GM21360 (cell line): ENCODE measurements around the gene SELENOH.
"Not testable (repeated sequence)": the region's sequence is repeated elsewhere in the genome, so short reads cannot be mapped to it uniquely, and the experiment has no call there.

Experiments used
- ATAC-seq: cut with Tn5 transposase; IDR thresholded peaks from one replicate; pipeline ENCODE4 v1.9.1; 2021; ENCODE audit warnings: mild to moderate bottlenecking, moderate library complexity; ENCODE audit not compliant: unreplicated experiment

SELENOH gene, protein sequence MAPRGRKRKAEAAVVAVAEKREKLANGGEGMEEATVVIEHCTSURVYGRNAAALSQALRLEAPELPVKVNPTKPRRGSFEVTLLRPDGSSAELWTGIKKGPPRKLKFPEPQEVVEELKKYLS

DNA sequence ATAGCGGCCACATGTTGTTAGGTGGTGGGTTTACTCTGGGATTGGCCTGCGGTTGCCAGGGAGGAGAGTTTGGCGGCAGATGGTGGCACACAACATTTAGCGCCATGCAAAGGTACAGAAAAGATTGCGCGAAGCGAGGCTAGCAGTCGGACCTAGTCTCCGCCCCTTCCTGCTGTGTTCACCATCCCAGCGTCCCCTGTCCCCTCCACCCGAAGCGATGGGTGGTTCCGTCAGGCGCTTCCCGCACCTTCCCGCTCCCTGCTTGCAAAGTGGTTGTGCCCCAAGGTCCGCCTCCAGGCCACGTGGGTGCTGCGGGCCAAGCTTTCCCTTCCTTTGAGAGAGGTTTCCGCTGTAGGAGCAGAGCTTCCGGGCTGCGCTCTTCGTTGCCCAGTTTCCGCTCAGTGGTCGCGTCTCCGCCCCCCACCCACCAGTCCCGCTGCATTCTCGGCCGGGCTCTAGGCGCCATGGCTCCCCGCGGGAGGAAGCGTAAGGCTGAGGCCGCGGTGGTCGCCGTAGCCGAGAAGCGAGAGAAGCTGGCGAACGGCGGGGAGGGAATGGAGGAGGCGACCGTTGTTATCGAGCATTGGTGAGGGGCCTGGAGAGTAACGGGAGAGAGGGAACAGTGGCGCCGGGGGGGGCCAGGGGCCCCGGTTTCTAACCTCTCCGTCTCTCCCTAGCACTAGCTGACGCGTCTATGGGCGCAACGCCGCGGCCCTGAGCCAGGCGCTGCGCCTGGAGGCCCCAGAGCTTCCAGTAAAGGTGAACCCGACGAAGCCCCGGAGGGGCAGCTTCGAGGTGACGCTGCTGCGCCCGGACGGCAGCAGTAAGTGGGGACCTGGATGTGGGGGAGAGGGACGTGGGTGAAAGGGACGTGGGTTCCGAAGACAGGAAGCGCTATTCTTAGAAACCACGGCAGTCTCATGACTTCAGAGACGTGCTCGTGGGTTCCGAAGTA, at the start of gene SELENOH:
SELENOH (plus strand) TSS at position 360 of the 955 bp plus-strand sequence; CDS start at position 465, 105 bp downstream.
- ATAC-seq, result peak; percentile 89

DNA sequence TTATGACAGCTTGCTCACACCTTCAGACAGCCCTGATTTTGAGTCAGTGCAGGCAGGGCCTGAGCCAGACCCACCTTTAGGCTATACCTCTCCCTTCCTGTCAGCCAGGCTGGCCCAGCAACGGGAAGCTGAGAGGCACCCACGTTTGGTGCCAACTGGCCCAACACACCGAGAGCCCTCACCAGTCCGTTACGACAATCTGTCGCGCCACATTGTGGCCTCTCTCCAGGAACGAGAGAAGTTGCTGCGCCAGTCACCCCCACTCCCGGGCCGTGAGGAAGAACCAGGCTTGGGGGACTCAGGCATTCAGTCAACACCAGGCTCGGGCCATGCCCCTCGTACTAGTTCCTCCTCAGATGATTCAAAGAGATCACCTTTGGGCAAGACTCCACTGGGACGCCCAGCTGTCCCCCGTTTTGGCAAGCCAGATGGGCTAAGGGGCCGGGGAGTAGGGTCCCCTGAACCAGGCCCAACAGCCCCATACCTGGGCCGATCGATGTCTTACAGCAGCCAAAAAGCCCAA, 42.4 kb upstream of the SELENOH start:
- no peak for ATAC-seq

DNA sequence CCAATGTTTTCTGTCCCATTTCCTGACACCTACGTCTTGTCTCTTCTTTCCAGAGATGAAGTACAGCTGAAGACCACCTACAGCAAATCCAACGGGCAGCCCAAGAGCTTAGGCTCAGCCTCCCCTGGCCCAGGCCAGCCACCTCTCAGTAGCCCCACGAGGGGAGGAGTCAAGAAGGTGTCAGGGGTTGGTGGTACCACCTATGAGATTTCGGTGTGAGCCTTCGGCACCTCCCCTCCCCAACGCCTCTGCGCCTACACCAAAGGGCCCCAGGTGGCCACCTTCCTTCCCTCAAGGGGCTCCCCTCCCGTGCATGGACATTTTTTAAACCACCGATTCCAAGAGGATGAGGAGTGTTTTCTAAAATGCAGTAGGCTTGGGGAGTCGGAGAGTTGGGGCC, 41.5 kb upstream of the SELENOH start:
- ATAC-seq, result no peak

DNA sequence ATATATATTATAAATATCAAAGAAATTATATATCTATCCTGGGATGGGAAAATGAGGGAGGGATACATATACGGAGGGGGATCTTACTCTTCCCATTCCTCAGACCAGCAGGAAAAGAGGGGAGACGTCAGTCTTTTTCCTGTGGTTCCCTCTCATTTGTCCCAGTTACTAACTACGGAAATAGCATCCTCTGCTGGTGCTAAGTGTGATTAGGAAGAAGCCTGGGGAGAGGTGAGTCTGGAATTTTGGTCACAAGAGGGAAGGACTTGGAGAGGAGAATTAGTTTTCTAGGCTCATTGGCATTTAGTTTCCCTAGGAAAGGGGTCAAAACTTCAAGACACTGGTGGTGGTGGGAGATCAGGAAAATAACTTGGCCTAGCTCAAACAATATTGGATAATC, 40.9 kb upstream of the SELENOH start:
- no peak for ATAC-seq

DNA sequence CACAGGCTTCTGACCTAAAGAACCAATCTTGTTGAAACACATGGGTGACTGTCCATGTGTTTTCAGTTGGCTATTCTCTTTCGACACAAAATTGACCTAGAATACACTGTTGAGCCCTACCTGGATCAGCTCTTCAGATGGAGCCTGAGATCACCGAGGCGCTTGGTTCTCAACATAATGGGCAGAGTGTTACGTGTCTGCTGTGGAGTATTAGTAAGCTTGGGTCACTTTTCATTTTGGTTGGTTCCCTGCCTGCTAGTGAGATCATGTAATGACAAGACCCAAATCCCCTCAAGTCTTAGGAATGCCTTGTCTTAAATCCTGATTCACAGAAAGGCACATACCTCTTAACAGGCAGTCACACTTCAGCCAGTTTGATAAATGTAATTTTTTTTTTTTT, 38.0 kb upstream of the SELENOH start:
- ATAC-seq, result no peak

DNA sequence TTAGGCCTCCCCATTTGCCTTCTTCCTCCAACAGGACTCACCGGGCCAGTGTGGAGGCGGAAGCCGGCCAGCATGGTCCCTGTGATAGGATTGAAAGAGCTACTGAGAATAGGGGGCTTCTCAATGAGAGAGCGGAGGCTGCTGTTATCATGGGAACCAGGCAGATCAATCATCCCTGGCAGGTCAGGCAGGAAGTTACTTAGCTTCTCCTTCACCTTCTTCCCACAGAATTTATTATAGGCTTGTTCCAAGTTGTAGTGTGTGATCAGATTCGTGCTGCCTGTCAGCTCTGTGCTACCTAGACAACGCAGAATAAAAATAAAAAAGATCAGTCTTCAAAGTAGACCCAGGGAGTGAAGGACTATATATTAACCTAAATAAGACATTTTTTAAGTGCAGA, 36.4 kb upstream of the SELENOH start:
- ATAC-seq, result no peak

DNA sequence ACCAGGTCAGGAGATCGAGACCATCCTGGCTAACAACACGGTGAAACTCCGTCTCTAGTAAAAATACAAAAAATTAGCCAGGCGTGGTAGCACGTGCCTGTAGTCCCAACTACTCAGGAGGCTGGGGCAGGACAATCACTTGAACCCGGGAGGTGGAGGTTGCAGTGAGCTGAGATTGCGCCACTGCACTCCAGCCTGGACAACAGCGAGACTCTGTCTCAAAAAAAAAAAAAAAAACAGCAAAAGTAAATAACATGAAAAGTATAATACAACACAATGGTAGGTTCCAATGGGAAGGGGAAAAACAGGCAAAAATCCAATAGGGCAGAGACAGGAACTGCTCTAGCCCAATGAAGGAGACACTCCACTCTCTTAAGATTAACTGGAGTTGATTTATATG, 35.9 kb upstream of the SELENOH start:
- ATAC-seq, result not testable (repeated sequence)

DNA sequence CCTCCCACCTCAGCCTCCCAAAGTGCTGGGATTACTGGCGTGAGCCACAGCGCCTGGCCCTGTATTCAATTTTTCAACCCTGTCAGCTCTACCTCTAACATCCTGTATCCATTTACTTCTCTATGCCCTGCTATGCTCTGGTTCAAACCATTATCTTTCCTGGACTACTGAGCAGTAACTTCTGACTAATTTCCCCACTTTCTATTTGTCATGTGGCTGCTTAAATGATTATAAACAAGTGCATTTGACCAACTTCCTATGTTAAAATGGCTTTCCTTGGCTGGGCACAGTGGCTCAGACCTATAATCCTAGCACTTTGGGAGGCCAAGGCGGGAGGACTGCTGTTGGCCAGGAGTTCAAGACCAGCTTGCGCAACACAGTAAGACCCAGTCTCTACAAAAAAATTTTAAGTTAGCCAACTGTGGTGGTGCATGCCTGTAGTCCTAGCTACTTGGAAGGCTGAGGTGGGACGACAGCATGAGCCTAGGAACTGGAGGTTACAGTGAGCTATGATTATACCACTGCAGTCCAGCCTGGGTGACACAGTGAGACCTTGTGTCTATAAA, 31.4 kb upstream of the SELENOH start:
- no peak for ATAC-seq

DNA sequence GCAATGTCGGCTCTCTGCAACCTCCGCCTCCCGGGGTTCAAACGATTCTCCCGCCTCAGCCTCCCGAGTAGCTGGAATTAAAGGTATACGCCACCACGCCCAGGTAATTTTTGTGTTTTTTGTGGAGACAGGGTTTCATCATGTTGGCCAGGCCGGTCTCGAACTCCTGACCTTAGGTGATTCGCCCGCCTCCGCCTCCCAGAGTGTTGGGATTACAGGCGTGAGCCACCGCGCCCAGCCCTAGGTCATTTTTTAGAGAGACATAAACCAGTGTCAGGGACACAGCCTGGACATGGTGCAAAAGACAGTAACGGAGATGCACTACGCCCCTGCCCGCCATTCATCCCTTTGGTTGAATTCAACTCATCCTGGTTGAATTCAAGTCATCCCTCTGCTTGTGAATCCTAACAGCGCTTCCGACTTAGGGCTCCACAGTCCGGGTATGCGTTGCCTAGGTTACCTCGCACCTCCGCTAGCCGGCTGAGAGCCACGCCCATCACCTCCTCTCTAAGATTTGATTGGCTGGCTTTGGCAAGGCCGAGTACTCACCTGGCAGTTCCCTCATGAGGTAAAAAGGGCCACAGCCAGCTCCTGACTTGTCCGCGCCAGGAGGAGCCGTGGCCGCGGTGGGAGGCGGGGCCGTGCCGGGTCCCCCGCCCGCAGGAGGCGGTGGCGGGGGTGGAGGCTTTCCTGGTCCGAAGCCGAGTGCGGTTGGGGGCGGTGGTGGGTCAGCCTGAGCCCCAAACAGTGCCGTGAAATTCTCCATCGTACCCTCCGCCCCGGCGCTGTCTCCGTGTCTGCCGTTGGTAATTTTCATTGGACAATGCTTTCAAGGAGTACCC, 29.7 kb upstream of the SELENOH start, which contains the start of gene MED19:
MED19 (minus strand) TSS at position 802 of the 842 bp plus-strand sequence; CDS start at position 766, 36 bp downstream.
- ATAC-seq, result peak; percentile 46

DNA sequence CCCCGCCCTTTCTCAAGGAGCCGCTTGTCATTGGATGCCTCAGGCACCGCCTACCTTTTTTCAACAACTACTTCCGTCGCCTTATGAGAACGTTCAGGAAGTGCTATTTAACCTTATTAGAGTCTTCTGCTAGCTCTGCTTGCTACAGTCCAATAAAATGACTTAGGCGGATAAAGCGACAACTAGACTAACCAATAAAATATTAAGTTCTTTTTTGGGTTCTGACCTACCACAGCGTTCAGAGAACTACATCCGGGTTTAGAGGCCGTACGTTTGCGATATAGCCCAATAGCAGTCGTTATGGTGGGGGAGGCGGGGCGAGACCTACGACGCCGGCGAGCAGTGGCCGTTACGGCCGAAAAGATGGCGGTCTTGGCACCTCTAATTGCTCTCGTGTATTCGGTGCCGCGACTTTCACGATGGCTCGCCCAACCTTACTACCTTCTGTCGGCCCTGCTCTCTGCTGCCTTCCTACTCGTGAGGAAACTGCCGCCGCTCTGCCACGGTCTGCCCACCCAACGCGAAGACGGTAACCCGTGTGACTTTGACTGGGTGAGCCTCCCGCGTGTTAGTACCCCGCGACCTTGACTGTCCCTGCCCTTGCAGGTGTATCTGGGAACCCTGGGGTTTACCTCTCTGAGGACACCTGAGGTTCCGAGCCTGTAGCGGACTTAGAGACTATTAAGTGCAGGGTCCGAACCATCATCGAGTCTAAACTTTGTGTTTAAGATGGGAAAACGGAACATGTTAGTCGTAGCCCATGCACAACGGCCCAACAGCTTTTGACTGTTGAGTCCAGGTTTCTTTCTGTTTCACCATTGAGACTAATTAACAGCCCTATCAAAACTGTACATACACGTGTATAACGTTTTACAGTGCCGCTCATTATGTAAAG, 28.8 kb upstream of the SELENOH start, which contains the start of gene TMX2:
TMX2 (plus strand) TSS at position 338 of the 895 bp plus-strand sequence; CDS start at position 364, 26 bp downstream.
- peak; percentile 89 for ATAC-seq

DNA sequence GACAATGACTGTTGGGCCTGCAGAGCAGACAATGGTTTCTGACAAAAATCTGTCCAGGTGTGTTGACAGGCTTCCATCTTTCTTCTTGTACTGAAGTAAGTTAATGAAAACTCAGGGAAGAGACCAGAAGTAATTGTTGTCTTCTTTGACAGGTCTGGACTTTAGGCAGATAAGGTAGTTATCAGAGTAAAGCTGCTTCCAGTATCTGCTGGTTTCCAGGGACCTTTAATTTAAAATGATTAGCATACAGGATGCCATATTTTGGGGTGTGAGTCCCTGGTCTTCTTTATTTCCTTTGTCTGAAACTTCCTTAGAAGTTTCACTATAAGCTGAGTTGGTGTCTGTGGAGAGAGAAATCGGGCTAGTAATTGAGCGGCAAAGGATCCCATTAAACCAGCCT, 27.5 kb upstream of the SELENOH start:
- ATAC-seq, result no peak

DNA sequence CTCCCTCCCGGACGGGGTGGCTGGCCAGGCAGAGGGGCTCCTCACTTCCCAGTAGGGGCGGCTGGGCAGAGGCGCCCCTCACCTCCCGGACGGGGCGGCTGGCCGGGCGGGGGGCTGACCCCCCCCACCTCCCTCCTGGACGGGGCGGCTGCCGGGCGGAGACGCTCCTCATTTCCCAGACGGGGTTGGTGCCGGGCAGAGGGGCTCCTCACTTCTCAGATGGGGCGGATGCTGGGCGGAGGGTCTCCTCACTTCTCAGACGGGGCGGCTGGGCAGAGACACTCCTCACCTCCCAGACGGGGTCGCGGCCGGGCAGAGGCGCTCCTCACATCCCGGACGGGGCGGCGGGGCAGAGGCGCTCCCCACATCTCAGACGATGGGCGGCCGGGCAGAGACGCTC, 24.6 kb upstream of the SELENOH start:
- ATAC-seq, result not testable (repeated sequence)

DNA sequence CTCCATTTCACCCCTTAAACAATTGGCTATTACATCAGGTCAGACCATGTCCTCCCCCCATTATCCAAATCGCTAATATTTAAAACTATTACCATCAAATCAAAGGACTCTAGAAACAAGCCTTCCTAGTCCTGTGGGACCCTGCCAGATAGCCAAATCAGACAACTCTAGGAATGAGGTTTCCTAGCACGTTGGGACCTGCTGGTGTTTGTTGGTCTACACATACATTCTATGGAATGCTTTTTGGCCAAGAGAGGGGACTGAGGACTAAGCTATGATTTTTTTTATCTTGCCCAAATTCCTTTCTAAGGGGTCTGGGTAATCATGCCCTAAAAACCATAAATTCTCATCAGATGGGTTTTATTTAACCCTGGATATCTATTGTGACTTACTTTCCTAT, 14.1 kb upstream of the SELENOH start:
- ATAC-seq, result no peak

DNA sequence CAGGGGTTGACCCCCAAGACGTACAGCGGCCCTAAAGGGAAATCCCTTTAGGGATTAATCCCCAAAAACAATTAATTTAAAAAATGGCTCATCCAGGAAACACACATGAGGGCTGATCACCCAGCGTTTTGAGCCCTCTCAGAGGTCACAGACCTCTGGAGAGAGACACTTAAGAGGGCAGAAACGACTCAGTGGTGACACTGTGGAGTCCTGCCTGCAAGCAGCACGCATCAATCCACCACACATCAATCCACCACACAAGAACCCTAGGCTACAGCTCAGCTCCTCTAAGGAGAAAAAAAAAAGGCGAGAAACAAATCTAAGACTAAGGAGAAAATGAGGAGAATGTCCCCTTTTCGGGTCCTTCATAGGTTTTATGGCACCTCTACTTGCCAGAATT, 12.5 kb upstream of the SELENOH start:
- ATAC-seq, result no peak

DNA sequence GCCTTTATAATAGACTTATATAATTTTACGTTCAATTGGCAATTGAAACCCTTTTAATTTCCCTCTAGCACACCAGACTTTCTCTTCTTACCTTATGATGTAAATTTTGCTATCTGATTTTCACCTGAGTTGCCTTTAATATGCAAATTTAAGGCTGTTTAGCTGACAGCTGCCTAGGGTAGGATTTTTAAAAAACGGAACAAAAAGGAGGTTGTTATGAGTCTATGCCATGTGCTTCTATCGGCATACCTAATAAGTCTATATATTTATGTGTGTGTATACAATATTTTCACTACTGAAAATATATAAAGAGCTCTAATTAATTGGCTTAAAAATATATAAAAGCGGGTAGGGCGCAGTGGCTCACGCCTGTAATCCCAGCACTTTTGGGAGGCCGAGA, 11.8 kb upstream of the SELENOH start:
- ATAC-seq, result no peak

DNA sequence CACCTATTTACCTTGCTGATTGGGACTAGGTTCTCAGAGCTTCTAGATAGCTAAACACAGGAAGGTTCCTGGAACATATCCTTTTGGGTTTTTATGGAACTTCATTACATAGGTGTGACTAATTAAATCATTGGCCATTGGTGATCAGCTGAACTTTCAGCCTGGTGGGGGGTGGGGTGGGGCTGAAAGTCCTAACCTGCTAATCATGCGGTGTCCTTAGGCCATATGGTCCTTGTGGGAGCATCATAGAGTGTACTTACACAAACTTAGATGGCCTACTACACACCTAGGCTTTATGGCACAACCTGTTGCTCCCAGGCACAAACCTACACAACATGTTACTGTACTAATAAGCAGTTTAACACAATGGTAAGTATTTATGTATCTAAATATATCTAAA, 8.6 kb upstream of the SELENOH start:
- no peak for ATAC-seq

DNA sequence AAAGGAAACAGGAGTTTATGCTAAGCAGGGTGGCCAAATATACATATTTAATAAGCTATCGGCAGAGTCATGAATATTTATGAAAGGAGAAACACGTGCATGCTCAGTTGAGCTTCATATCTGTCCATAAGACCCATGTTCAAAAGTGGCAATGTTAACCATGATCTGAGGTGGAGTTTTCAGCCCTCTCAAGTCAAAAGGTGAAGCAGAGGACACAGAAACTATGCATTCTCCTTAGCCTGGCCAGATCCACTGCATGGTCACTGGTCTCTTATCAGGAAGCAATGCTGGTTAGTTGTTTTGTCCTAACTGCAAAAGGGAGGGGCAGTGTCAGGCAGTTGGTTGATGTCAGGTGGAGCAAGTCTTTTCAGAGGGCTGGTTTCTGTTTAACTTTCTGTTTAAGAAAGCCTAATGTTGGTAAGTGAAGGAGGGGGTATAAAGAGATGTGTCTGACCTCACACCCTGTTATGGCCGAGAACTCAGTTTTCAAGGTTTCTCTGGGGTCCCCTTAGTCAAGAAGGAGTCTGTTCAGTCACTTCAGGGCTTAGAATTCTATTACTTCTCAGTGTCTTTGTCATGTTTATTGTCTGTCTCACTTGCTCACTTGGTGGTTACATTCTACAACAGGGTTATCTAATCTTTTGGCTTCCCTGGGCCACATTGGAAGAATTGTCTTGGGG, 5.5 kb upstream of the SELENOH start:
- no peak for ATAC-seq

DNA sequence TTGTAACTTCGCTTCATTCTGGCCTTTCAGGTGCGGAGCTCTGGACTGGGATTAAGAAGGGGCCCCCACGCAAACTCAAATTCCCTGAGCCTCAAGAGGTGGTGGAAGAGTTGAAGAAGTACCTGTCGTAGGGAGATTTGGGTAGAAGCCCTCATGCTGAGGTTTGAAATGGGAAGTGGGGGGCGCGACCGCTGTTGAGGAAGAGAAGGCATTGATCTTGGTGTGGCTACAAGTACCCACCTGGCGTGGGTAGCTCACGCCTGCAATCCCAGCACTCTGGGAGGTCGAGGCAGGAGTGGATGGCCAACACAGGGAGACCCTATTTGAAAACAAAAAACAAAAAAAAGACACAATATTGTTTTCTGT, 779 bp downstream of the SELENOH start:
- no peak for ATAC-seq

DNA sequence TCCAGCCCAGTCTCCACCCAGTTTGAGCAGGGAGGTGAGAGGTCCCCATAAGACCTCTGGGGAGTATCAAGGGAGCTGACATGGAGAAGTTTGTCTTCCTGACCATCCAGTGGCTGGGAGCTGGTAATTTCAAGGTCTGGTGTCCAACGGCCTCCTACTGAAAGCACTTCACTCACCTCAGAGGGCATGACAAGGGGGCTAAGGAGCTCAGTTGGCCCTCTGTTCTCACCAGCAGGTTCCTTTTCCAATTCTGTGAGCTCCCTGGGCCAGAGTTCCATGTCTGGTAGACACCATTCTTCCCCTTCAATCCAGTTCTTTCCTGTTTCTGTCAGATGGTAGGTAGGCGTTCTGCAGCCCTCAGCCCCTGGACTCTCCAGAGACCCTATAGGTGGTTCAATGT, 3.1 kb downstream of the SELENOH start:
- ATAC-seq, result no peak
